DMS53 treated with DMSO at 0.1 percent for 48 hours (cell line): ENCODE results near the gene ANKRD1.
A peak's percentile ranks its signal among the peaks of the same experiment; 100 is the strongest.

Experiments used
- DNase-seq: peaks from one replicate; lab custom pipeline; 2025; ENCODE audit not compliant: unreplicated experiment; lab: John Stamatoyannopoulos, UW

The ANKRD1 gene

DNA sequence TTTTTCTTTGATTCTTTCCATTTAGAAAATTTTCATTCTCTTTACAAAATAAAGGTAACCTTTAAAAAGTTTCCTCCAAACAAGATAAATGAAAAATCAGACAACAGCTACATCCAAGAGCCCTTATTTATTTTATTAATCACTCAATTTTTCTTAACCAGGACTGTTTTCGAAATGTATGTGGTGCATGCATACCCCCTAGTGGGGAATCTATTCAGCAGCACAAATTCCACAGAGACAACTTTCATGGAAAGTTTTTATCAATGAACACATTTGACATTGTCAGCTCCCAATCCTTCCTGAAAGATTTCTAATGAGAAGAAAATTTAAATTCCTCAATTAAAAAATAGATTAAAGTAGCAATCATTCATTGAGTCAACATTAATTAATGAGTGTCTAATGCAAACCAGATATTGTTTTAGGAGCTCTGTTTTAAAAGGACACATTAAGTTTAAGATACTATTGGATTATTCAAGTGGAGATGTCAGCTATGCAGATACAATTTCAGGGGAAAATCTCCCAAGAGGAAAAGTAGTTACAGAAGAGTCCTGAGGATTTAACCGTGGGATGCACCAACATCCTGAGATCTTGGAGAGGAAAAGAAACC lies 57.9 kb downstream of the ANKRD1 start:
- DNase-seq = peak; percentile 17
